Measurements from ENCODE around the gene CUL4B.
"Not testable (repeated sequence)": the region's sequence is repeated elsewhere in the genome, so short reads cannot be mapped to it uniquely, and the experiment has no call there.

The CUL4B gene

DNA sequence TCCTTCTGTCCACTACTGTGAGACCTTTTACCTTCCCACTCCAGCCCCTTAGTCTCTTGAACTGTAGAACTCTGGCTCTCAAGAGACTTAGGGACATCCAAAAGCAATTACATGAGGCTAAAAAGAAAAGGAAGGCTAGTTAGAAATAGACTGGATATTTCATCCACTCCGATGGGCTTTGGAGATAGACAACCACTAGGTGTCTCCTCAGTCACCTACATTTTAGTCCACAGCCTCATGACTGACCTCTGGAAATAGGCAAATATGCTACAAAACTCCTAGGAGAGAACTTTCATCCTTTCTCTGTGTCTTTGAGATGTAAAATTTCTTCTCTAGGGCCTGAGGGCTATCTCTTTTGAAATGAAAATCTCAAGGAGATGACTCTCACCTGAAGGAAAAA, 46.5 kb downstream of the CUL4B start:
- Histone ChIP-seq H3K4me3 (ENCODE audit: low read depth in 1 of 2, low read length in 1 of 2) (no peak overlapping the region), H3K27ac (no peak overlapping the region), H3K27me3 (no peaks in the 10 kb centered on the region), H3K36me3 (no peaks in the 10 kb centered on the region), H3K4me1 (ENCODE audit: control insufficient read depth in 1 of 2, insufficient read depth in 1 of 2, low read depth in 1 of 2, low read length in 1 of 2) (no peaks in the 10 kb centered on the region), H3K9me3 (no peaks in the 10 kb centered on the region)
- TF ChIP-seq, protein P1, sequence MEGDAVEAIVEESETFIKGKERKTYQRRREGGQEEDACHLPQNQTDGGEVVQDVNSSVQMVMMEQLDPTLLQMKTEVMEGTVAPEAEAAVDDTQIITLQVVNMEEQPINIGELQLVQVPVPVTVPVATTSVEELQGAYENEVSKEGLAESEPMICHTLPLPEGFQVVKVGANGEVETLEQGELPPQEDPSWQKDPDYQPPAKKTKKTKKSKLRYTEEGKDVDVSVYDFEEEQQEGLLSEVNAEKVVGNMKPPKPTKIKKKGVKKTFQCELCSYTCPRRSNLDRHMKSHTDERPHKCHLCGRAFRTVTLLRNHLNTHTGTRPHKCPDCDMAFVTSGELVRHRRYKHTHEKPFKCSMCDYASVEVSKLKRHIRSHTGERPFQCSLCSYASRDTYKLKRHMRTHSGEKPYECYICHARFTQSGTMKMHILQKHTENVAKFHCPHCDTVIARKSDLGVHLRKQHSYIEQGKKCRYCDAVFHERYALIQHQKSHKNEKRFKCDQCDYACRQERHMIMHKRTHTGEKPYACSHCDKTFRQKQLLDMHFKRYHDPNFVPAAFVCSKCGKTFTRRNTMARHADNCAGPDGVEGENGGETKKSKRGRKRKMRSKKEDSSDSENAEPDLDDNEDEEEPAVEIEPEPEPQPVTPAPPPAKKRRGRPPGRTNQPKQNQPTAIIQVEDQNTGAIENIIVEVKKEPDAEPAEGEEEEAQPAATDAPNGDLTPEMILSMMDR (IDR thresholded peaks at IDR 0.05): no peak

DNA sequence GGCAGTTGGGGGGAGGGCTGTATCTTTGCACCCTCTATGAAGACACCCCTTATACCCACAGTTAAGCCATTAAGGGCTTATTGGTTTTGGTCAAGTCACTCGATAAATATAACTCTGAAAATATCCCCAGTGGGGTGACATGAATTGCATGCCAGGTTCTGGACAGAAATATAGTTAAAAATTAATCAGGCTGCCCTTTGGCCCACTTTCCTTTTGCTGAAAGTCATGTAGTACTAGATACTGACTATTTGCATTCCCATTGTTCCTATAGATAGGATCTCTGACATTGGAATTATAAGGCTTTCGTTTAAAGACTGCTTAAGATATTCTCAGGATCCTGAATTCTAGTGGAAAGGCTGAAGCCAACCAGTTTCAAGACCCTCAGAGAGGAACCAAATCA, 48.1 kb downstream of the CUL4B start:
- no peak overlapping the region for H3K4me3 ChIP-seq (ENCODE audit: low read depth in 1 of 2, low read length in 1 of 2)
- no peaks in the 10 kb centered on the region for H3K9me3 ChIP-seq
- H3K27me3 ChIP-seq: no peaks in the 10 kb centered on the region
- H3K27ac ChIP-seq: no peak overlapping the region
- TF ChIP-seq, protein P1 (IDR thresholded peaks at IDR 0.05): no peak
- H3K36me3 ChIP-seq: no peaks in the 10 kb centered on the region
- no peaks in the 10 kb centered on the region for H3K4me1 ChIP-seq (ENCODE audit: control insufficient read depth in 1 of 2, insufficient read depth in 1 of 2, low read depth in 1 of 2, low read length in 1 of 2)

DNA sequence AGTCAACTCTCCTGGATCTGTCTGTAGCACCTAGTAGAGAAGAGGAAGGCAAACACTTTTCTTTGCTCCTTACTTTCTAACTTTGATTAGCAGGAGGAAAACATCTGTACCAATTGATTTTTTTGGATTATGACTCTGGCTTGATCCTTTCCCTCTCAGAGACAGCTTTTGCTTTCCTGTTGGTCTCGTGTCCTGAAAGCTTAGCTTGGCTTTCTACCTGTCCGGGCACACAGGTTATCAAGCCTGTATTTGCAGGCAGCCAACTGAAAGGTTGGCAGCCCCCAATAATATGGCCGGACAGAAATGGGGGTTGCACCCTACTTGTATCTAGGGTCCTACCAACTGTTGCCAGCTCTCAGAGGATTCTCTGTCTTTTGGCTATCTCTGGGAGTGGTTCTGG, 48.5 kb downstream of the CUL4B start:
- Histone ChIP-seq H3K9me3 (no peaks in the 10 kb centered on the region), H3K4me1 (ENCODE audit: control insufficient read depth in 1 of 2, insufficient read depth in 1 of 2, low read depth in 1 of 2, low read length in 1 of 2) (no peaks in the 10 kb centered on the region), H3K4me3 (ENCODE audit: low read depth in 1 of 2, low read length in 1 of 2) (no peak overlapping the region), H3K27ac (no peak overlapping the region), H3K36me3 (no peaks in the 10 kb centered on the region), H3K27me3 (no peaks in the 10 kb centered on the region)
- TF ChIP-seq, protein P1 (IDR thresholded peaks at IDR 0.05): no peak

DNA sequence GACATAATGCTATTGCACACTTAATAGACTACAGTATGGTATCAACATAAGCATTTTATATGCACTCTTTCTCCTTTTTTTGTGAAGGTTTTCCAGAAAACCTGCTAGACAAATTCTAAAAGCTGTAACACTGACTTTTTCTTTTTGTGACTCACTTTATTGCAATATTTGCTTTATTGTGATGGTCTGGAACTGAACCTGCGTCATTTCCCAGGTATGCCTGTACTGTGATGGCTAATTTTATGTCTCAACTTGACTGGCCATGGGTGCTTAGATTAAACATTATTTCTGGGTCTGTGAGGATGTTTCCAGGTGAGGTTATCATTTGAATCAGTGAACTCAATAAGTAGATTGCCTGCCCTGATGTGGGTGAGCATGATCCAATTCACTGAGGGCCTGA, 56.2 kb downstream of the CUL4B start:
- H3K27me3 ChIP-seq: no peaks in the 10 kb centered on the region
- H3K4me1 ChIP-seq (ENCODE audit: control insufficient read depth in 1 of 2, insufficient read depth in 1 of 2, low read depth in 1 of 2, low read length in 1 of 2): no peaks in the 10 kb centered on the region
- H3K36me3 ChIP-seq: no peaks in the 10 kb centered on the region
- no peak overlapping the region for H3K27ac ChIP-seq
- TF ChIP-seq, protein P1 (IDR thresholded peaks at IDR 0.05): no peak
- no peaks in the 10 kb centered on the region for H3K9me3 ChIP-seq
- H3K4me3 ChIP-seq (ENCODE audit: low read depth in 1 of 2, low read length in 1 of 2): no peak overlapping the region

DNA sequence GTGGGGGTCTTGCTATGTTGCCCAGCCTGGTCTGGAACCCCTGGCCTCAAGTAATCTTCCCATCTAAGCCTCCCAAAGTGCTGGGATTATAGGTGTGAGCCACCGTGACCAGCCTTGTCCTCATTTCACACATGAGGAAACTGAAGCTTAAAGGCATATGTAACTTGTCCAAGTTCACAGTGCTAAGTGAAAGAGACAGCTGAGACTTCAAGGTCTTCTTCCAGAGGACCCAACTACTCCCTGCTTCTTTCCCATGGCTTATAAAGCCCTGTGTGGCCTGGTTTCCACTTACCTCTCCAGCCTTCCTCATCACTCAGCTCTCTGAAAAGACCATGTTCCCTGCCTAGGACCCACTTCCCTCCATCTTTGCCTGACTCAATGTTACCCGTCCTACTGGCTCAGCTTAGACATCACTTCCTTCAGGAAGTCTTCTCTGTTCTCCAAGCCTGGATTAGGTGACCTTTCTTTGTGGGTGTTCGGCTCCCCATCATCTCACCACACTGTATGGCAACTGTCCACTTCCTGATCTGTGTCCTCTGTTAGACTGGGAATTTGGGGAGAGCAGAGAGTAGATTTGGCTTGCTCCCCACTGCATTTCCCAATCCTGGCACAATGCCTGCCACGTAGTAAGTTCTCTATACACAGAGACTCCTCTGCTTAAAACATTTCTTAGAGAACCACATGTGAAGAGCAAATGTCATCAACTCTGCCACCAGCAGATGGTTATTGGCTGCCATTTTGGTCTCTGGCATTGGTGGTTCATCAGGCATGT, 61.3 kb downstream of the CUL4B start:
- H3K27ac ChIP-seq: no peak overlapping the region
- H3K27me3 ChIP-seq: no peaks in the 10 kb centered on the region
- no peaks in the 10 kb centered on the region for H3K9me3 ChIP-seq
- no peaks in the 10 kb centered on the region for H3K36me3 ChIP-seq
- TF ChIP-seq, protein P1 (IDR thresholded peaks at IDR 0.05): no peak
- H3K4me1 ChIP-seq (ENCODE audit: control insufficient read depth in 1 of 2, insufficient read depth in 1 of 2, low read depth in 1 of 2, low read length in 1 of 2): no peaks in the 10 kb centered on the region
- no peak overlapping the region for H3K4me3 ChIP-seq (ENCODE audit: low read depth in 1 of 2, low read length in 1 of 2)

DNA sequence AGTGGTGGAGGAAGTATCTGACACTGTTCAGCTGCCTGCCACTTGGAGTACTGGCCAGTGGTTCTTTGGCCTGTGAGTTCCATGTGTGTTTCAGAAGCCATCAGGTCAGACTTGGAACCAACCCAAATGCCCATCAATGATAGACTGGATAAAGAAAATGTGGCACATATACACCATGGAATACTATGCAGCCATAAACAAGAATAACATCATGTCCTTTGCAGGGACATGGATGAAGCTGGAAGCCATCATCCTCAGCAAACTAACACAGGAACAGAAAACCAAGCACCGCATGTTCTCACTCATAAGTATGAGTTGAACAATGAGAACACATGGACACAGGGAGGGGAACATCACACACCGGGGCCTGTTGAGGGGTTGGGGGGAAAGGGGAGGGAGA, 70.6 kb downstream of the CUL4B start:
- H3K9me3 ChIP-seq; H3K27ac ChIP-seq; H3K4me3 ChIP-seq (ENCODE audit: low read depth in 1 of 2, low read length in 1 of 2); H3K36me3 ChIP-seq; H3K27me3 ChIP-seq: not testable (repeated sequence)
- peaks cover 8 to 13% of the 10 kb centered on the region in 2 experiments for H3K4me1 ChIP-seq (ENCODE audit: control insufficient read depth in 1 of 2, insufficient read depth in 1 of 2, low read depth in 1 of 2, low read length in 1 of 2)
